GM18498 (cell line): ENCODE results near the gene HNRNPDL.
"Not testable (repeated sequence)": the region's sequence is repeated elsewhere in the genome, so short reads cannot be mapped to it uniquely, and the experiment has no call there.

Source experiments
- ATAC-seq: cut with Tn5 transposase; IDR thresholded peaks from one replicate; pipeline ENCODE4 v1.9.1; 2021; ENCODE audit warnings: mild to moderate bottlenecking, moderate library complexity; ENCODE audit not compliant: unreplicated experiment

Gene HNRNPDL

DNA sequence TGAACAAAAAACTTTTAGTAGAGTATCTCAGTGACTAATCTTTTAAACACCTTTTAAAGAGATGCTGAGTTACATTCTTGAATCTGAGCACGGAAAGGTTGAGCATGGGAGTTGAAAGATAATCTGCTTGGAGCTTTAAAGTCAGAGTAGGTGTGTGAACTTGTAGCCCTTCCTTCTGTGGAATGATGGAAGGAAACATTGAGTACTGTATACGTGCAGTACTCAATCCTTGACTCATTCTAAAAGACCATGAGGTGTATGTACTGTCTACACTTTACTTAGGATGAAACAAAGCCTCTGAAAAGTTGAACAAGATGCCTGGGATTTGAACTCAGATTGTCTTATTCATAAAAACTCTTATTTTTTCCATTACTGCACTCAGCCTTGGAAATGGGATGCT, 3.5 kb upstream of the HNRNPDL start:
- ATAC-seq, result no peak

DNA sequence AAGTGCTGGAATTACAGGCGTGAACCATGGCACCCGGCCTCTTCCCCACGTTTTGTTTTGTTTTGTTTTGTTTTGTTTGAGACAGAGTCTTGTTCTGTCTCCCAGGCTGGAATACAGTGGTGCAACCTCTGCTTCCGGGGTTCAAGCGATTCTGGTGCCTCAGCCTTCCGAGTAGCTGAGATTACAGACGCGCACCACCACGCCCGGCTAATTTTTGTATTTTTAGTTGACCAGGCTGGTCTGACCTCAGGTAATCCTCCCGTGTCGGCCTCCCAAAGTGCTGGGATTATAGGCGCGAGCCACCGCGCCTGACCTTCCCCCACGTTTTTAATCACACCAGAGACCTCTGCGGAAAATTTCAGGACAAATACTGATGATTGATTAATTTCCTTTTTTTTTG, 2.3 kb upstream of the HNRNPDL start:
- ATAC-seq, result no peak

- no peak for ATAC-seq
These were observed 1.6 kb upstream of the HNRNPDL start for GRCh38 chr4:82431831-82432230.

DNA sequence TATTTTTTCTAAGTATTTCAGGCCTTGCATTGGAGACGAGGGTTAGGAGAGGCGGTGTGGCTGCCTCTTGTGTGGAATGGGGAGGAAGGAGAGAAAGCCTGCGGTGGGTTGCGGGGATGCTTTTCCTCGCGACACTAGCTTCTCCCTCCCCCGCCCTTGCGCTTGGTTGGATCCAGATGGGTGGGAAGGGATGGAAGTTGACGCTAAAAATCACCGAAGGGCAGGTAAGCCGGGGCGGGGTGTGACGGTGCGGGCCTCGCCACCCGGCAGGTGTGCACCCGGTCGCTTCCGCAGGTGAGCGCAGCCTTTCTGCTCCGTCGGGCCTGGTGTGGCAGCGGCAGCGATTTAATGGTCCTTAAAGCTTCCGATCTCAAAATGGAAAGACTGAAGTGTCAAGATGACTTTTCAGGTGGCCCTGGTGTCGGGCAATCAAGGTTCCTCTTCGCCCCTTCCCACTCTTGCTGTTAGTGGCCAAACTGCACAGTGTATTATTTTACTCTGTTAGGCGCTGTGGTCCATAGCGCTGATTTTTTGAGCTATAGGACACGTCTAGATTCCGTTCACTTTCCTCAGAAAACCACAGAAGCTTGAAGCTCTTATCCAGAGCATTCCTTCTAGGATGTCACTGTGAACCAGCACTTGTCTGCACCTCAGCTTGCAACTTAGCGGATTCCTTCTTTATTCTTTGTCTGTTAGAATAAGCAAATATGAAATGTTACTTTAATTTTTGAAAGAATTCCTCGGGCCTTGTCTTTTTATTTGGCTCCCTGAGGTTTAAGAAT, 893 bp upstream of the HNRNPDL start:
- ATAC-seq, result no peak

DNA sequence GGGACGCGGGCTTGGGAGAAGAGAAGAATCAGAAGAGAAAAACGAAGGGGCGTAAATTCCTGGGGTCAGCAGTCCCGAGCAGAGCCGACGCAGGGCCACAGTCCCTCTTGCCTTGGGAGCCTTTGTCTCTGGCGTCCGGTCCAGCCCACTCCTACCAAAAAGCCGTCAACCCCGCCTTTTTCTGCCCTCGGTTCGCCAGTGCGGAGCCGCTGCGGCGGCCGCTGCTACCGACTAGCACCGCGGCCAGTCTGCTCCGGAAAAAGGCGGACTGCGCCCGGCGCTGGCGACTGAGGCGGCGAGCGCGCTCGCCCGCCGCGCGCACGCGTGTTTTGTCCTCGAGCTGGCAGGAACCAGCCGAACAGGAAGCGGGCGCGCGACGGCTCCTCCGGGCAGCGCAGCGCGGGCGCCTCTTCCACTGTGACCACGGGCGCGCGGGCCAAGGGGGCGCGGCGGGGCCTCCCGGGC, 502 bp downstream of the HNRNPDL start:
- ATAC-seq, result peak; percentile 18

GRCh38 chr4:82428969-82429727, 1.1 kb downstream of the HNRNPDL start:
- ATAC-seq, result peak; percentile 64

GRCh38 chr4:82428526-82428968, 1.7 kb downstream of the HNRNPDL start:
- no peak for ATAC-seq

DNA sequence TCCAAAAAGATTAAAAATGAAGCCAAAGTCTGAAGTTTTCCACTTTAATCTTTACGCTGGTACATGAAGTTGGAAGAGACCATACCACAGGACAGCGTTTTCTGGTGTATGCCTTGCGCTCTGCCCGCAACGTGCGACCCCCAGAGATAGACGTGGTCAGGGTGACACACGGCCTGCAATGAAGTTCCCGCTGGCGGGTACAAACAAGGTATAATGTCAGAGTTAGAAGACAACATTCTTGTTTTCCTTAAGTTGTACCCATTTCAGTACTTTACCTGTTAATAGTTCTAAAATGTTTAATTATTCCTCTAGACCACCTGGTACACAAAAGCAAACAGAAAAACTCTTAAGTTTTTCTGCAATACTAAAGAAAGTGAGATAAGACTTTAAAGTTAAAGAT, 4.8 kb downstream of the HNRNPDL start:
- ATAC-seq, result no peak

DNA sequence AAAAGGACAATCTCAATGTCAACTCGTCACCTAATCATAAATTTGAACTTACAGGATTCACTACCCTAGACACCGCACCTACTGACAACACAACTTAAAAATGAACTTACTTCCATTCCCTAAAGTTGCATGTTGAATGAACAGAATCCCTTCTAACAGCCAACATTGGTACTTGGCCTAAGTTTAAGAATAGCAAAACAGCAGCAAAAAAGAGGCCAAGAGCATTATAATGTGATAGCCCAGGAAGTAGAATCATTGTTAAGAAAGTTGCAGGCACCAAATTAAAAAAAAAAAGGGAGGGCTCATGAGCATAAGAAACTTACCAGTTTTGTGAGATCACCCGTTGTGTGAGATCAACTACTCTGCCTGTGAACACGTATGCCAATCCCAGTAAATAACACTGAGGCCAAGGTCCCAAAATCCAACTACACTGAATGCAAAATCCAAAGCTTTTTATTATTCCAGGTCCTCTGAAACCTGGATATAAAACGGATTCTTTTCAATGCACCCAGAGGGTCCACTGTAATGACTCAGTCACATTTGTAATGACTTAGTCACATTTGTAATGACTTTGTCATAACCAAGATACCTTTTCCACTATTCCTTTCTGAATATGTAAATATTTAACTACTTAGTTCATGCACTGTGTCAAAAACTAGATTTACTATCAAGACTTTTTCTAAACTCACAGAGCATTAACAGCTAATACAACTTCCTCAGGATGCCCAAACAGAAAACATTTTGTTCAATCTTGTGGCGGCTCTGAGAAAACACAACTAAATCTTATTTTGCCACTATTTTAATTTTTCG, 6.8 kb downstream of the HNRNPDL start:
- no peak for ATAC-seq

- no peak for ATAC-seq
These were observed 7.6 kb downstream of the HNRNPDL start for GRCh38 chr4:82422616-82423015.

GRCh38 chr4:82421796-82422560, 8.3 kb downstream of the HNRNPDL start:
- ATAC-seq, result no peak

DNA sequence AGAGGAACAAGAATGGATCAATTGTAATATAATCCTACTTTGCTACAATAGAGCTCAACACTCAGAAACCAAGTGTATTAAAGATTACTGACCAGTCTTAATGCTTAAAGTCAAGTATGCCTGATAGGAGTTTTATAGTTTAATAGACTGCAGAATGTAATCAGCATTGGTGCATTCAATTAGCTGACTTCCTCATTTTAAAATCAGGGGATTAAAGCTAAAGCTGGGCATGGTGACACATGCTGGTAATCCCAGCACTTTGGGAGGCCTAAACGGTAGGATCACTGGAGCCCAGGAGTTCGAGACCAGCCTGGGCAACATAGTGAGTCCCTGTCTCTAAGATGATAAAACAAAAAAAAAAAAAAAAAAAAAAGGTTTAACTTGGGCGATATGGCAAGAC, 10.8 kb downstream of the HNRNPDL start:
- no peak for ATAC-seq

GRCh38 chr4:82415922-82416365, 14.3 kb downstream of the HNRNPDL start:
- no peak for ATAC-seq

- ATAC-seq, result not testable (repeated sequence)
These were observed 15.2 kb downstream of the HNRNPDL start for GRCh38 chr4:82415061-82415460.

GRCh38 chr4:82403725-82404124, 26.5 kb downstream of the HNRNPDL start:
- ATAC-seq, result no peak

DNA sequence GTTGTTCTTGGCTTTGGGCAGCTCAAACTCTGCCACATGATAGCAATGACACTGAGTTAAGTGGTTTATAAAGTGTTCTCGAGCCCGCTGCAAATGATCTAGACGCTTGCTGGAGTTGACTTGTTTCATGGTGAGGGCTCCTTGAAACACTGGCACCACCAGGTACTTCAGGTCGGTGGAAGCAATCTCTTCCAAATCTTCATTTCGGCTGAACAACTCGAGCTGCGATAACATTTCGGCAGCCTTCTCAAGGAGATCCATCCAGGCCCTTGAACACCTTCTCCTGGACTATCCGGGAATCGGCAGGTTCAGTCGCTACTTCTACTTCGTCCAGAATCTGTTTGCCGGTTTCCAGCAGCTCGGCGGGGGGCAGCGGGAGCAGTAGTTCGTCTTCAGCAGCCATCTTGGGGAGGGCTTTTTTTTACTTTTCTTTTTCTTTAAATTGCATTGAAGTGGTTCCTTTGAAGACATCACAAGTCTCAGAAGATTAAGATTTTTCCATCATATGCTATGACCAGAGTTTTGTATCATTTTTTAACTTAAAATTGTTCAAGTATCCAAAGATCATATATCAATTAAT, 28.0 kb downstream of the HNRNPDL start:
- ATAC-seq, result no peak

DNA sequence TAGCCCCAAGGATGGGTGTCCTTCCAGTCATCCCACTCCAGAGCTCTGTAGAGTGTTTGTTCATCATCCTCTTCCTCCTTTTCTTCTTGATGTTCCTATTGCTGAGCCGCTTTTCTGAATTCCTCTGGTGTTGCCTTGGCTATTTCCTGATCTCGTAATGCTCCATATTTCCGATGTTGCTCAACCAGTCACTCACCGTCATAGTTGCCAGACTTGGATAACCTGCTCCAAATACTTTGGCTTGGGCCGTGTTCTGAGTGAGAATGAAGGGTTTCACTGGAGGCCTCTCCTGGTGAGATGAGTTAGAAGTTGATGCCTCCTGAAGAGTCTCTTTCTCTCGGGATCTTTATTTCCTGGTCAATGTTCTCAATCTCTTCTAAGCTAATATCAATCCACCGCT, 28.7 kb downstream of the HNRNPDL start:
- ATAC-seq, result no peak

GRCh38 chr4:82398263-82398662, 32.0 kb downstream of the HNRNPDL start:
- peak; percentile 55 for ATAC-seq

DNA sequence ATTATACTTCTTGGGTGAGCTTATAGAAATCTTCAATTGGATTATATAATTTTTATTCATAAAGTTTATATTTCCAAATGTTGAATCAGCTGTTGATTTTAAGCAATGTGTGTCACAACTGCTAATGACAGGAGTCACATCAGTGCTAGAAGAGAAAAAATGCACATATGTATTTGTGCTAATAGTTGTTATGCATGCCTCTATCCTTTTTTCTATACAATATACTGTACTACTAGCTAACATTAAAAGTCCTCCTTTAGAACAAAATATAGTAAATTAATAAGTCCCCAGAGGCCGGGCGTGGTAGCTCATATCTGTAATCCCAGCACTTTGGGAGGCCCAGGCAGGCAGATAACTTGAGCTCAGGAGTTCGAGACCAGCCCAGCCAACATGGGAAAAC, 32.7 kb downstream of the HNRNPDL start:
- ATAC-seq, result no peak

GRCh38 chr4:82394896-82395295, 35.4 kb downstream of the HNRNPDL start:
- ATAC-seq, result no peak
